LNCAP (cell line): ENCODE data around the gene TBCD.

ENCODE experiments used
- CTCF ChIP-seq: fragments of 450-650 bp; IDR thresholded peaks from 2 replicates; pipeline ENCODE4 v1.5.1; 2017; ENCODE audit warnings: mild to moderate bottlenecking

TBCD gene

DNA sequence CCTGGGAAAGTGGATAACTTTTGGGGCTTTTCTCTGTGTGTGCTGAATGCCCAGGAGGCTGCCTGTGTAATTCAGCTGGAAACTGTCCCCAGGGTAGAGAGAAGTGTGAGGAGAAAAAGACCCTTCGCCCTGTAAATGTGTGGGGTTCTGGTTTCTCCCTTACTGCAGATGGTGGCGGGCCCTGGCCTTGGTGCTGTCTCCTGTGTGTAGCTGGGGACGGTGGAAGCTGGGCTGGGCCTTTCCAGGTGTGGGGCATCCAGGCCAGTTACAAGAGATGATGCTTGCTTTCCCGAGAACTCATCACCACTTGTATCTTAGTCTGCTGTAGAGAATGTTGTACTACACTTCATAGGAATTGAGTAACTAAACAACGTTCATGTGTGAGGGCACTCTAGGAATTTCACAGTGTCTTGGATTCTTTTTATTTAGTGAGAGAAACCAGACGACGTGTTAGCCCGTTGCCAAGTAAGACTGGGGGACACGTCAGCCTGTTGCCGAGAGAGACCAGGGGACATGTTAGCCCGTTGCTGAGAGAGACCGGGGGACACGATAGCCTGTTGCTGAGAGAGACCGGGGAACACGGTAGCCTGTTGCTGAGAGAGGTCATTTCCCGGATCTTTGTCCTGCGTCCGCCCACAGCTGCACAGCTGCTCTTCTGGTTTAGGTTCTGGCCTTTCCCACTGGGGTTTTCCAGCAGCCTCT lies 43.1 kb downstream of the TBCD start:
- TF ChIP-seq CTCF = no peak

DNA sequence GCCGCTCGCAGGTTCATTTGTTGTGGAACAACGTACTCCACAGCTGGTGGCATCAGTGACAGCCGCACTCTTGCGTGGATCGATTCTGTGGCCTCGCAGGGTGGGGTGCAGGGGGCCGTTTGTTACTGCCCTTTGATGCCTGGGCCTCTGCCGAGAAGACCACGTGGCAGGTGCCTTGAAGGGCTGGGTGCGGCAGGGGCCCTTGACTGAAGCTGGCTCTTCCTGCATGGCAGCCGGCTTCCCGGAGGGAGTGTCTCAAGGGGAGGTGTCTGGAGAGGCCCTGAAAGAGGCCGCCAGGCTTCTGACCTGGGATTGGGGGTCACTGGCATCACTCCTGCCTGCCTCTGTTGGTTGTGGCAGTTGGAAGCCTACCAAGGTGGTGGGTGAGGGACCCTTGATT lies 43.8 kb downstream of the TBCD start:
- TF ChIP-seq CTCF = no peak

- TF ChIP-seq CTCF = no peak
Observed at GRCh38 chr17:82797061-82797460, 45.2 kb downstream of the TBCD start.

DNA sequence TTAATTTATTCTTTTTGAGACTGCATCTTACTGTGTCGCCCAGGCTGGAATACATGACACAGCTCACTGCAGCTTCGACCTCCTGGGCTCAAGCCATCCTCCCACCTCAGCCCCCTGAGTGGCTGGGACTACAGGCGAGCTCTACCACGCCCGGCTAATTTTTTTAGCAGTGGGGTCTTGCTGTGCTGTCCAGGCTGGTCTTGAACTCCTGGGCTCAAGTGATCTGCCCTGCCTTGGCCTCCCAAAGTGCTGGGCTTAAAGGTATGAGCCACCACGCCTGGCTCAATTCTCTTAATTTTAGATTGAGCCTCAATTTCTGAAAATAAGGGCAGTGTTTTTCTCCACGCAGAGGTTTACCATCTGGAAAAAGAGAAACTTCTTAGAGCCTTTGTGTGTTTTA lies 46.9 kb downstream of the TBCD start:
- TF ChIP-seq CTCF = no peak

DNA sequence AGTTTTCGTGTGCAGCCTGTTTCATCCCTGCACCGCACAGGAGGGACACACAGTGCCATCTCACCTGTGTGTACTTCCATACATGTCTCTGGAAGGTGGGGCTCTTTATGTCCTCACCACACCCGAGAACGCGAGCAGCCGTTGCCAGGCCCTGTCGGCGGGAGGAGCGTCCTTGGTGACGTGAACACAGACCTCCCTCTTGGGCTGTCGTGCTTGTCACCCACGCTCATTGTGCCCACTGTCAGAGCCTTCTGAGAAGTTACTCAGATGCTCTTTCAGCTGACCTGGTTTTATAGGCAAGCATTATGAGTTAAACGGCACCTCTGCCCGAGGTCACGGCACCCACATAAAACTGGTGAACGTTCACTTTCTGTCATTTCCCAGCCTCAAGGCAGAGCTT lies 47.7 kb downstream of the TBCD start:
- TF ChIP-seq CTCF = no peak

DNA sequence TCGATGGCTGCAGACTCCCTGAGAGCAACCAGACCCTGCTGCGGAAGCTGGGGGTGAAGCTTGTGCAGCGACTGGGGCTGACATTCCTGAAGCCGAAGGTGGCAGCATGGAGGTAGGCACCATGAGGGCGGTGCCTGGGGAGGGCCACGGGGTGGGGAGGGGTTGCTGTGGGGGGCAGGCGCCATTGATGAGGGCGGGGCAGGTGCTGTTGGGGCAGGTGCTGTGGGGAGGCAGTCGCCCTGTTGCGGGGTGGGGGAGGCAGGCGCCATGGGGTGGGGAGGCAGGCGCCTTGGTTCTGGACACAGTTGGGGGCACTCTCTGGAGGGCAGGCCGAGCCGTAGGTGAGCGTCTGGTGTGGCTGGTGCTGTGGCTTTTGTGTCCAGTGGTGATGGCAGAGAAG lies 49.0 kb downstream of the TBCD start:
- TF ChIP-seq CTCF = no peak

DNA sequence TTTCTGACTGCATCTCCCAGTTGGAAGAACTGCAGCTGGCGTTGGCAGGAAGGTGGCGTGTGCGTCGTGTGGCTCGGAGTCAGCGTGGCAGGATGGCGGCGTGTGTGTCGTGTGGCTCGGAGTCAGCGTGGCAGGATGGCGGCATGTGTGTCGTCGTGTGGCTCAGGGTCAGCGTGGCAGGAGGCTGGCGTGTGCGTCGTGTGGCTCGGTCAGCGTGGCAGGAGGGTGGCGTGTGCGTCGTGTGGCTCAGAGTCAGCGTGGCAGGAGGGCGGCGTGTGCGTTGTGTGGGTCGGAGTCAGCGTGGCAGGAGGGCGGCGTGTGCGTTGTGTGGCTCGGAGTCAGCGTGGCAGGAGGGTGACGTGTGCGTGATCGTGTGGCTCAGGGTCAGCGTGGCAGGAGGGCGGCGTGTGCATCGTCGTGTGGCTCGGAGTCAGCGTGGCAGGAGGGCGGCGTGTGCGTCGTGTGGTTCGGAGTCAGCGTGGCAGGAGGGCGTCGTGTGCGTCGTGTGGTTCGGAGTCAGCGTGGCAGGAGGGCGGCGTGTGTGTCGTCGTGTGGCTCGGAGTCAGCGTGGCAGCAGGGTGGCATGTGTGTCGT lies 49.6 kb downstream of the TBCD start:
- TF ChIP-seq CTCF = no peak
